DMS53 (cell line): ENCODE measurements around the gene PRKAR2B.
"Not testable (repeated sequence)": the region's sequence is repeated elsewhere in the genome, so short reads cannot be mapped to it uniquely, and the experiment has no call there.

ENCODE experiments used
- DNase-seq: peaks from one replicate; lab custom pipeline; 2025; lab: John Stamatoyannopoulos, UW

The PRKAR2B gene

DNA sequence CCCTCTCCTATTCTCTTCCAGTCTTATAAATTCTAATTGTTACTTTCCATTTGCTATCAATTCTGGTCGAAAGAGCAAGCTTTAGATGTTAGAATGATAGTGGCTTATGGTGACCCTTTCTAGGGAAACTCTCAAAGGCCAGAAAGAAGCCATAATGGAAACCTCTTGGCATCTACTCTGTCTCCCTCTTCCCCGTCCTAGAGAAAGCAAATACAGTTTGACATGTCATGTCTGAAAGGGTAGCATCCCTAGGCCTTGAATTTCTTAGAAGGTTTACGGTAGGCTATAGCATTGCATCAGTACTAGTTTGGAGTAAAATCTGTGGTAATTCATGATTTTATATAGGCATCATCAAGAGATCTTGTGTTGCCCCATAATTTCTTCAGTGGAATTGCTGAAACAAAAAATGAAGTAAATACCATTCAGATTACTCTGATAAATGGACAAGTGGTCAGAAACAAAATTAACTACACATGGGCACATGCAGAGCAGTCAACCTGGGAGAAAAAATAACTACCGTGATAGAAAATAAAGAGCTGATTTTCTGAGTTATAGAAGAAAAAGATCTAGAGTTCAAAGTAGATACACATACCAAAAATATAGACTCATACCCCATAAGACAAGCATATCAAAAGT, 4.4 kb downstream of the PRKAR2B start:
- DNase-seq, result no peak

DNA sequence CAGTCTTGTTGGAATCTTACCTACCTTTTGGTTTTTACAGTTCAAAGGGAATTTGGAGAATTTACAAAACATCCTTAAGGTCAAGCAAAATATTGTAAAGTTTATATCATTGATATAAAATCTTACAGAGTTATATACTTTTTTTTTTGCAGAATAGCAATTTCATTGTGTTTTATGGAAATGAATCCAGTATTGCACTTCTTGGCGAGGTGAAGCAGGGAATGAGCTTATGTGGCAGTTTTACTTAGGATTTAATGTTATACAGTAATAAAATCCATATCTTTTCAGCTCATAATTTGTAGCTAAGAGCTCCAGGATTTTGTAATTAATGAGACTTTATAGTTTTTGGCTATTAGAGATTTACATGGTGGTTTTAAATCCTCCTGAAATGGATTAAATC, 5.0 kb downstream of the PRKAR2B start:
- DNase-seq, result no peak

DNA sequence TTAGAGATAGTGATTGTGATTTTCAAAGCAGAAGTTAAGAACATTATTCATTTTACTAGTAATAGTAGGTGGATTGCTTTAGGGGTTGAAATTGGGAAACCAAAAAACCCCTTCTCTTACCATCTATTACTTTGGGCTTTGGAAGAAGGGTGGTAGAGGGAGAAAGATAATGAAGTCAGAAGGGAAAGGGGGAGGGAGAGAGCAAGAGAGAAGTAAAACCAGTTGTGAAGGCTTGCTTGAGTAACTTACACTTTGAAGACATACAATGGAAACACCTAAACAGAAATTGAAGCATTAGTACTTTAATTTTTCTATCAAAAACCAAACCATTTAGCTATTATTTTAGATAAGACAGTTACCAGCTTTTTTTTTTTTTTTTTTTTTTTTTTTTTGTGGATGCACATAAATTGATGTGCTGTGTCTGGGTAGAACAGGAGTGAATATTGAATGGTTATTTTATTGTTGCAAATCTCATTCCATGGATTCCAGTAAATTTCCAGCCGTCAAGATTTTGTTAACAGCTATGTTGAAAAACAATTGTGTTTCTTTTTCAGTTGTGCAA, 5.5 kb downstream of the PRKAR2B start:
- DNase-seq, result no peak

DNA sequence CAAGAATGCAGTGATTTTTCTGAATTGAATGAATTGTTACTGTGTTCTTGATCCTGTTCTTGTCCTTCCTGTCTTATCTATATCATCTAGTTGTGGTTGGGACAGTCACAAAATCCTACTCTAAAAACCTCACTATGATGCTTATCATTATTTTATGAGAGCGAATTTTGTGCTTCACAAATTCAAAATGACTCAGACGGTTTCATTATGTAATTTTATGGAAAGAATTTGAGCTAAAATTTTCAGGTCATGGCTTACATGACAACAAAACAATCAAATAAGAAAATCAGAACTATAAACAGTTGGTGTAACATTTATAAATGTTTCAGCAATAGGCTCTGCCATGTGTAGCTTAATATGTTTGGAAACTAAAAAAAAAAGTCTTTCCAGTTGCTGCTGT, 6.9 kb downstream of the PRKAR2B start:
- DNase-seq, result no peak

DNA sequence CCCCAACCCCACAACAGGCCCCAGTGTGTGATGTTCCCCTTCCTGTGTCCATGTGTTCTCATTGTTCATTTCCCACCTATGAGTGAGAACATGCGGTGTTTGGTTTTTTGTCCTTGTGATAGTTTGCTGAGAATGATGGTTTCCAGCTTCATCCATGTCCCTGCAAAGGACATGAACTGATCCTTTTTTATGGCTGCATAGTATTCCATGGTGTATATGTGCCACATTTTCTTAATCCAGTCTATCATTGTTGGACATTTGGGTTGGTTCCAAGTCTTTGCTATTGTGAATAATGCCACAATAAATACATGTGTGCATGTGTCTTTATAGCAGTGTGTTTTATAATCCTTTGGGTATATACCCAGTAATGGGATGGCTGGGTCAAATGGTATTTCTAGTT, 10.5 kb downstream of the PRKAR2B start:
- not testable (repeated sequence) for DNase-seq

DNA sequence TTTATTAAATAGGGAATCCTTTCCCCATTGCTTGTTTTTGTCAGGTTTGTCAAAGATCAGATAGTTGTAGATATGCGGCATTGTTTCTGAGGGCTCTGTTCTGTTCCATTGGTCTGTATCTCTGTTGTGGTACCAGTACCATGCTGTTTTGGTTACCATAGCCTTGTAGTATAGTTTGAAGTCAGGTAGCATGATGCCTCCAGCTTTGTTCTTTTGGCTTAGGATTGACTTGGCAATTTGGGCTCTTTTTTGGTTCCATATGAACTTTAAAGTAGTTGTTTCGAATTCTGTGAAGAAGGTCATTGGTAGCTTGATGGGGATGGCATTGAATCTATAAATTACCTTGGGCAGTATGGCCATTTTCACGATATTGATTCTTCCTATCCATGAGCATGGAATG, 11.6 kb downstream of the PRKAR2B start:
- not testable (repeated sequence) for DNase-seq

DNA sequence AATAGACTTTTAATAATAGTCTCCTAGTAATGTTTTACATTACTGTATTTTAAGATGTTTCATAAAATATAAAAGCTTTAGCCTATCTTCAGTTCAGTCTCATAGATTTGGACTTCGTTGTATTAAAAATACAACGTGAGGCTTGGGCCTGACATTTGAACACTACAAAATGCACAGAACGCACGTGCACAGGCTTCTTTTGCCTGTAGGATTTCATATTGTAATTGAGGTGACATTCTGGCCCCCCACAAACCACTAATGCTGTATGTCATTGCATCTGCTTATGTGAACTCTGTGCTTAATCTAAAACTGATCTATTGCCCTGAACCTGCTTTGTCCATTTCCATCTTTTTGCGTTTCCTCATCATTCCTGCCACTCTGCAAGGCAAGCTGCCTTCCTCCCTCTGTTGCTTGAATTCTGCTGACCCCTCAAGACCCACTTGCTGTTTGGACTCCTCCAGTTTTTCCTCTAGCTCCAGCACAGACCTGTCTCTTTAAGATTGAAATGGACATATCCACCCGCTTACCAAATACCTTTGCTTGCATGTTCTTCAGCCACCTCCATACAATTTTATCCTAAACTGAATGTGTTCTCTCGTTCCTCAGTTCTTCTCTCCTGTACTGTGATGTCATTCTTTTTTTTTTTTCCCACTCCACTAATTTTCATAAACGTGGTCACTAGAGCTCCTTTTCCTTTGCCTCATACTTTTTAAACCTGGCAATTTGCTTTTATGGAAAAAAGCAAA, 12.4 kb downstream of the PRKAR2B start:
- no peak for DNase-seq

DNA sequence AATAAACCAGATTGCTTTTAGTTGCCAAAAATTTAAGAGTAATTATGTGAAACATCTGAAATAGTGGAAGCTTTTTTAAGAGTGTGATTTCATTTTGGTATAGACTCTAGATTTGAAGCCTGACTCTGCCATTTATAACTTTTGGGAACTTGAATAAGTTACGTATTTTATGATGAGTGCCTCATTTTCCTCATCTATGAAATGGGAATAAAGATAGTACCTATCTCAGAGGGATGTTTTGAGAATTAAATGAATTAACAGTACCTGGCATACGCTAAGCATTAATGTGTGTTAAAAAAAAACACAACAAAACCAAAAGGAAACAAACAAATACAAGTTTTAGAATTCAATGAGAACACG, 12.9 kb downstream of the PRKAR2B start:
- no peak for DNase-seq

DNA sequence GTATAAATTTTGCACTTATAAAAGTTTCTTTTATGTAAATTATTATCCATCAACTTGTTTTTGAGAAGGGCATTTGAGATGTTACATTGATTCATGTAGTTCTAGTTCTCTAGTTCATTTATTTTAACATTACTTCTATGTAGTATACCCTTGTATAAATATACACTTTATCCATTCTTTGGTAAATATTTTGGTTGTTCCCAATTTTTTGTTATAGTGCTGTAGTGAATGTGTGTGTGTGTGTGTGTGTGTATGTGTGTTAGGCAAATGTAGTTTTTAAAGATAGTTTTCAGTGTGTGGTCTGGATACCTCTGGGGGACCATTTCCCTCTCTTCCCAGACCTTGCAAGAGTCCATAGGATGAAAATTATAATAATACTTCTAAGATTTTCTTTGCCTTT, 15.0 kb downstream of the PRKAR2B start:
- no peak for DNase-seq

DNA sequence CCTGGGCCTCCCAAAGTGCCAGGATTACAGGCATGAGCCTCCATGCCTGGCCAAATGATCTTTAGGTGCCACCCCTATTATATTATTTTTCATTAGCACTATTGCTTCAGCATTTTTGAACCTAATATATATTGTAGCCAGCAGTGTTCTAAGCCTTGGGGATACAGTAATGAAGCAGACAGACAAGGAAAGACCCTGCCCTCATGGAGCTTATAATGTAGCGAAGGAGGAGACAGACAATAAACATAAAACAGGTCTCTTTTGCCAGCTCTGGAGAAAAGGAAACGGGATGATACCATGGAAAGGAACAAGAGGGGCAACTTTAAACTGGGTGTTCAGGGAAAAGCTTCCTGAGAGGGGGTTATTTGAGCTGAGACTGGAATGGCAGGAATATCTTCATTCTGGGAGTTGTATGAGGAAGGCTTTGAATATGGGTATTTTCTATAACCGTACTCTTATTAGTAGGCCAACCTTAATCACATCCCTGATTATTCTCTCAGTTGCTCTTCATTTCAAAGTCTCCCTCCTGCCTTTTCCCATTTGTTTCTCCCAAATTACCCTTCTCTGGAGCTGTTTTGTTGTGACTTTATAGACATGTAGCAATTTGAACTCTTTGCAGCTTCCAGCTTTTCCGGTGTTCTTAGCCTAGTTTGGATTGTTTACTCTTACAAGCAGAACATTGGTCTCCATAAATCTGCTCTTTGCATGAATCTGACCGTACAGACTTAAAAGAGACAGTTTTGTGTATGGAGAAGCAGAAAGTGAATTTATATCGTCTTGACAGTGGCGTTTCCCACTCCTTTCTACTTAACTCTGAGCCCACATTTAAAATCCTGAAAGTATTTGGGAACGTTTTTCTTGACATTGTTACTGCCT, 19.0 kb downstream of the PRKAR2B start:
- no peak for DNase-seq

DNA sequence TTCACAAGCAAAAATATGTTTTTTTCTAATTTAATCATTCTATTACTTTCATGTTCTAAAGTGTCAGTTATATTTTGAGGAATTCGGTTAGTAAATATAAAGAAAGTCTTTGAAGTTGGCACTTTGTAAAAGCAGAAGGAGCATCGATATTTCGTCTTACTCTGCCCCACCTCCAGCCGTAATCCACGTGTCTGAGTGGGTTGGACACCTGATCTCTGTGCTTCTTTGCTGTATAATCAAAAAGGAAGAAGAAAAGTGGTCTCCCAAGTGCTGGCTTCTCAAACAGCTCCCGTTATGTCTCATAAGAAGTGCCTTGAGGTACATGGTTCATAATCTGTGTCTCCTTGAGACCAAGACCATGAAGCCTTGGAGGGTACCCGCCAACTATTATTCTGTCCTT, 19.8 kb downstream of the PRKAR2B start:
- no peak for DNase-seq

DNA sequence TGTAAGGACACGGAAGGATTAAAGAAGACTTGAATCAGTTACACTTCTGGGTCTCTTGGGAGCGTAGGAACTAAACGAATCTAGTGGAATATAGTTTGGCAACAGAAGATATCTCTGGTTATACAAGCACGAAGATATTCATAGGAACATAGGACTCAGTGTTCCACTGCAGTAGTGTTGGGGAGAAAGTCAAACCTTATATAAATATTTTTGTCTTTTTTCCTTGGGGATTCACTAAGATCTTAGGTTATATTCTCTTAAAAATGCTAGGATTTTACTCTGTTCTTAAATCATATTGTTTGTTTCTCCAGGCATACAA, 21.4 kb downstream of the PRKAR2B start:
- no peak for DNase-seq

DNA sequence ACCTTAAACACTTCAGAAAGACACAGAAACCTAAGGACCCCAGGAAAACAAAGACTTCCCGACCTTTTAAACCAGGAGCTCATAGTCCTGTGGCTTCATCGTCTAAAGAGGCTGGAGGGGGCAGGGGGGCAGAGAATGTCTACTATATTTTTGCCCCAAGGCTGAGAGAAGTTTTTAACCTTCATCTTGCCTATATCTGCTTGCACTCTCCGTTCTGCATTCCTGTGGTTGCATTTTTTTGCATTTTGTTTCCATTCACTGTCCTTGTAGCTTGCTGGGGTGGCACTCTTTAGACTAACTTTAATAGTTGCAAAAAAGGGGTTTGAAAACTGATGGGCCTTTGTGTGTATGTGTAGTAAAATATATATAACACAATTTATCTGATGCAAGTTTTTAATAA, 23.7 kb downstream of the PRKAR2B start:
- DNase-seq, result no peak

DNA sequence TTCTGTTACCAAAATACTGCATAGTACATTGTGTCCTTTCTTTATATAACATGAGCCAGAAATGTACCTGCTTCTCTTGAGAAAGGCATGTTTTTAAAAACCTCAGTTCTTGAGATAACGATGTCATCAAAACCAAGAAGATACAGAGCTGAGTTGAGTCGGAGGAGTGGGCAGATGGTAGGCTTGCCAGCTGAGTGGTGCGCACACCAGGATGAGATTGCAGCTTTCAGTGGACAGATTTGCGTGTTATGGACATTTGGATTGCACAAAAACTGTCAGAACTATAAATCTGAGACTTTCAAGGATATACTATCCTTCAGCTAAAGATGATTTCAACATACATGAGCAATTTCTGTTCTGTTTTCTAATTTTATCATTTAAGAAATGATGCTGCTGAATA, 25.0 kb downstream of the PRKAR2B start:
- no peak for DNase-seq

DNA sequence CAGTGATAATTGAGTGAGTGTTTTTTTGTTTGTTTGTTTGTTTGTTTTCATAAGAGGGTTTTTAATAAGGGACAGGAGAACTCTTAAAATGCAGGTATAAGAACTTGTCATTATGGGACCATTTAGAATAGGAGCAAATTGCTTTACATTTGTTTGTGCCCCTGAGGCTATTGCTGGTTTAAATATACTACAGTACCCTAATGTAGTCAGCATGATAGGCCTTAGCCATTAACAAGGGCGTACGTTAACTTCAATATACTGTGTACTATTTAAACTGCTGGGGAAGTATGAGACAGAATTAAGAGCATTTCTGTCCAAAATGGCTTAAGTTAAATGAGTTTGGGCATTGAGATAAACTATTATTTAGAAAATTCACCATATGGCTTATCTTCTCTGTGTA, 26.2 kb downstream of the PRKAR2B start:
- no peak for DNase-seq

DNA sequence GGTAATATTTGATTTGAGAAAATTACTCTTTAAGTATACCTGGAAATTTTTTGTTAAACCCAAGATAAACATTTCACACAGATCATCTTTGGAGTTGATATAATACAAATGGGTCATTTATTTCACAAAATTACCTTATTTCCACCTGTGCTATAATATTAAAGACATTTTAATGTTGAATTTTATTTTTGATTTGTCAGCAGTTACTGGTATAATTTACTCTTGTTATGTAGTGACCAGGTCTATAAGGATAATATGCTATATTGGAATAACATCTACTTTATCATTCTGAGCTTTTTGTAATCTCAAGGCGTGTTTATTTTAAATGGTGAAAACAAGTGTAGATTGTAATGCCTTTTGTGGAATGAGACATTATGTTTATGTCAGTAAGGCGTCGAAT, 26.6 kb downstream of the PRKAR2B start:
- no peak for DNase-seq

DNA sequence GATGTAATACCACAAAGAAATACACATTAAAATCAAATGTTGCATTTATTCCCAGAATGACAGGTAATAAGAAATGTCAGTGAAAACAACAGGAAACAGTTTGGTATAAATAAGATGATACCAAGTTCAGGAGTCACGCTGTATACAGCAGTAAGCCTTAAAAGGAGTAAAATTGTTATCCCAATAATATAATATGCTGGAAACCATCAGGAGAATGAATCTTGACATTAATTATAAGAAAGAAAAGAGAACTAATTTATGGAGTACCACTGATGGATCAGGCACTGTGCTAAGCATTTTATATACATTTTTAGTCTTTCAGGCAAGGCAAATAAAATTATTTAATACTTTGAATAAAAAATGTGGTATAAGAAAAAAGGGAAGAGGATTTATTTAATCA, 27.6 kb downstream of the PRKAR2B start:
- no peak for DNase-seq

DNA sequence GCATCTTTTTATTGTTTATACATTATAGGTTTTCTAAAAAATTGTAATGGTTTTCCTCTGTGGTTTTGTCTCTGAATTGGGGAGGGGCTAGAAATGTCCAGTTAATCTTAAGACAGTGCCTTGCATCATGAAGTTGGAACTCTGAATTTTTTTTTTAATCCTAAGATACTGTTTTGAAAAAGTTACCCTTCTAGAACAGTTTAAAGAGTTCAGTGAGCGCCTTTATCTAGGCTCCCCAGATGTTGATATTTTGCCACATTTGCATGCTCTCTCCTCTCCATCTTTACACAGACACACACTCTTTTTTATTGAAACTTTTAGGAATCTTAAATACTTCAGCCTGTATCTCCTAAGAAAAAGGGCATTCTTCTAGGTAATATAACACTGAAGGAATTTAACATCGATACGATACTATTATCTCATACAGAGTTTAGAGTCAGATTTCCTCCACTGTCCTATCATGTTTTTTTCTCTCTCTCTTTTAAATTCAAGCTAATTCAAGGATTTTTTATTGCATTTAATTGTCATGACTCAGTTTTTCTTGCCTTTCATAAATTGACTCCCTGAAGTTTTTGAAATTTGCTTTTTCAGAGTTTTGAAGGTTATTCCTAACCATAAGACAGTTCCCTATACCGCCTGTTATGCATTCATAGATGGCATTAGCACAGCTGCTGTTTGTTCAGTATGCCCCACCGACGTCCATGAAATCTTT, 31.5 kb downstream of the PRKAR2B start:
- no peak for DNase-seq

DNA sequence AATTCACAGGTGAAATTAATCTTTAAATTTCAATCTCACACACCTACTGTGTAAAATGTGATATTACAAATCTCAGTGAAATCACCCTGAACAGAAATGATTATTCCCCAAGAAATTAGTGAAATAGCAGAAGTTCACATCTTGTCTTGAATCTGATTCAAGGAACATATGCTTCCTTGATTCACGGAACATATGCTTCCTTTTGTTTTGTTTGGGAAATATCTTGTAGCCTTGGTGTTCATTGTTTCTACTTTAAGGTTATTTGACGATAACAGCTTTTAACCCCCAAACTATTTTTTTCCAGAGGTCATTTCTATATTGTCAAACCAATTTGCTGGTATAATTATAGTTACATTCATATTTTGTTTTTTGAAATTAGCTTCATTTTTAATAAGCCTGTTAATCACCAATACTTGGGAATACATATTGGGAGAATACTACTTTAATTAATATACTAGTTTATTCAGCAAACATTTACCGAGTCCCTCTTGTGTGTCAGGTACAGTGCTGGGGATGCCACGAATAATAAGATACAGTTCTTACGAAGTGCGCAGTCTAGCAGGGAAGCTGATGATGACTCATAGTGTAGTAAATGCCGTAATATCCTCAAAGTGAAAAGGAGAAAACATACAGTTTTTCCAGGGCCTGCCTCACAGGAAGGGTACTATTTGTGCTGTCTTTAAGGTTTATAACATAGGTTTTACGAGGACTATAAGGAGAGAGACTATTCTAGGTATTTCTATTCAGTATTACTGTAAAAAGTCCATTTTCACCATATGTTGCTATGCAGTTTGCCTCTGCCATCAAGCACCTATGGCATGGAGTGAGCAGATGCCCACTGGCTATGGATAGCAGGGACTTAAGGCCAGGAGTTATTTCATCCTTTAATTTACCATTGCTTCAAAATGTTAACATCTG, 32.5 kb downstream of the PRKAR2B start:
- no peak for DNase-seq

DNA sequence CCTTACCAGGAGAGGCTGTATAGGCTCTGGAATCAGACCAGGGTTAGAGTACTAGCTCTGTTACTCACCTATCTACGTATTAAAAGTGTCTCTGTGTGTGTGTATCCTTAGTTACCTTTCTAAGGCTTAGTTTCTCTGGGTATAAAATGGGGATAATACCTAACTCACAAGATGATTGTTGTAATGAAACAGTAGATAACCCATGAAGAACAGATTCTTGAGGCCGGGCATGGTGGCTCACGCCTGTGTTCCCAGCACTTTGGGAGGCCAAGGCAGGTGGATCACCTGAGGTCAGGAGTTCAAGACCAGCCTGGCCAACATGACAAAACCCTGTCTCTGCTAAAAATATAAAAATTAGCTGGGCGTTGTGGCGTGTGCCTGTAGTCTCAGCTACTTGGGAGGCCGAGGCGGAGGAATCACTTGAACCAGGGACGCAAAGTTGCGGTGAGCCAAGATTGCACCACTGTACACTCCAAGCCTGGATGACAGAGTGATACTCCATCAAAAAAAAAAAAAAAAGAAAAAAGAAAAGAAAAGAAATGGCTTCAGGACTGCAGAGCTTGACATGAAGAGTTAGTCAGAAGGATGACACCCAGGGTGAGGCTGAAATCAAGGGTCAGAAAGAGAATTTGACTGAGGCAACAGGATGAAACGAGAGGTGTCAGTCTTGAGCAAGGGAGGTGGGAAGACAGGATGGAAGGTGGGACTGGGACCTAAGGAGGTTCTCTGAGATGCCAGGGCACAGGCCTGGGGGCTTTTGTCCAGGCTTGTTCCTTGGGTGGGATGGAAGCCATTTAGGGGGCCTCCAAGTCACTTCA, 33.4 kb downstream of the PRKAR2B start:
- DNase-seq, result no peak
